H9 (cell line): Measurements from ENCODE around the gene TCF25. TPM values are rescaled to one million over a fixed set of nuclear protein-coding genes. Genes with fewer than 3 reads are reported as not detected.

Experiments used
- DNase-seq: peaks from one replicate; pipeline ENCODE4 v3.0.0-alpha.2; 2017
- H2AFZ ChIP-seq: one replicate; pipeline ENCODE4 v1.6.1; 2013; ENCODE audit warnings: mild to moderate bottlenecking, low read length, control low read depth, moderate library complexity
- H2AK5ac ChIP-seq: 2 replicates; pipeline ENCODE4 v1.6.1; 2013; ENCODE audit warnings: low read length, control low read depth, mixed read lengths; ENCODE audit not compliant: insufficient read length
- H2BK120ac ChIP-seq: one replicate; pipeline ENCODE4 v1.6.1; 2013; ENCODE audit warnings: low read depth, mild to moderate bottlenecking, low read length, control low read depth, inconsistent platforms; ENCODE audit not compliant: poor library complexity, severe bottlenecking
- H2BK12ac ChIP-seq: 2 replicates; pipeline ENCODE4 v1.6.1; 2013; ENCODE audit warnings: low read length, control low read depth, mixed read lengths, low read depth; ENCODE audit not compliant: insufficient read length
- H2BK15ac ChIP-seq: 2 replicates; pipeline ENCODE4 v1.6.1; 2013; ENCODE audit warnings: low read depth, low read length, control low read depth
- H2BK20ac ChIP-seq: one replicate; pipeline ENCODE4 v1.6.1; 2013; ENCODE audit warnings: low read depth, mild to moderate bottlenecking, low read length, control low read depth, inconsistent platforms; ENCODE audit not compliant: poor library complexity, severe bottlenecking
- H2BK5ac ChIP-seq: 2 replicates; pipeline ENCODE4 v1.6.1; 2013; ENCODE audit warnings: low read length, control low read depth, mixed read lengths; ENCODE audit not compliant: insufficient read length
- H3K14ac ChIP-seq: 2 replicates; pipeline ENCODE4 v1.6.1; 2013; ENCODE audit warnings: low read length, control low read depth; ENCODE audit not compliant: insufficient read depth
- H3K18ac ChIP-seq: 2 replicates; pipeline ENCODE4 v1.6.1; 2013; ENCODE audit warnings: low read depth, mild to moderate bottlenecking, mixed read lengths, low read length, control low read depth; ENCODE audit not compliant: insufficient read length
- H3K23ac ChIP-seq: 2 replicates; pipeline ENCODE4 v1.6.1; 2013; ENCODE audit warnings: low read length, control low read depth, mixed read lengths, low read depth; ENCODE audit not compliant: insufficient read length
- H3K23me2 ChIP-seq: 2 replicates; pipeline ENCODE4 v1.6.1; 2013; ENCODE audit warnings: low read depth, mild to moderate bottlenecking, mixed read lengths, low read length, control low read depth; ENCODE audit not compliant: insufficient read length, poor library complexity, severe bottlenecking
- H3K27ac ChIP-seq: 2 replicates; pipeline ENCODE4 v1.5.1; 2013; ENCODE audit warnings: low read length, control low read depth, mixed read lengths, low read depth; ENCODE audit not compliant: insufficient read length
- H3K27me3 ChIP-seq: 2 replicates; pipeline ENCODE4 v1.6.1; 2013; ENCODE audit warnings: low read length, control low read depth, inconsistent platforms; ENCODE audit not compliant: insufficient read depth
- H3K4ac ChIP-seq: 2 replicates; pipeline ENCODE4 v1.6.1; 2013; ENCODE audit warnings: low read depth, mild to moderate bottlenecking, control low read depth, inconsistent platforms, low read length, moderate library complexity
- H3K4me1 ChIP-seq: 2 replicates; pipeline ENCODE4 v1.6.1; 2013; ENCODE audit warnings: low read length, control low read depth, inconsistent platforms; ENCODE audit not compliant: insufficient read depth
- H3K4me2 ChIP-seq: 2 replicates; pipeline ENCODE4 v1.6.1; 2013; ENCODE audit warnings: low read length, control low read depth, mixed read lengths; ENCODE audit not compliant: insufficient read length, insufficient read depth
- H3K56ac ChIP-seq: 2 replicates; pipeline ENCODE4 v1.6.1; 2013; ENCODE audit warnings: low read depth, mild to moderate bottlenecking, mixed read lengths, low read length, control low read depth; ENCODE audit not compliant: insufficient read length
- H3K79me1 ChIP-seq: 2 replicates; pipeline ENCODE4 v1.6.1; 2013; ENCODE audit warnings: low read depth, mild to moderate bottlenecking, moderate library complexity, low read length, control low read depth, inconsistent platforms; ENCODE audit not compliant: insufficient read depth, poor library complexity, severe bottlenecking
- H3K79me2 ChIP-seq: 2 replicates; pipeline ENCODE4 v1.6.1; 2013; ENCODE audit warnings: low read length, control low read depth, inconsistent platforms; ENCODE audit not compliant: insufficient read depth
- H3K9ac ChIP-seq: 2 replicates; pipeline ENCODE4 v1.6.1; 2013; ENCODE audit warnings: low read length, control low read depth, mixed read lengths; ENCODE audit not compliant: insufficient read length; ENCODE audit errors: extremely low read depth
- H3K9me3 ChIP-seq: one replicate; pipeline ENCODE4 v1.6.1; 2013; ENCODE audit warnings: low read depth, low read length, inconsistent platforms; ENCODE audit not compliant: control insufficient read depth
- H3T11ph ChIP-seq: one replicate; pipeline ENCODE4 v1.6.1; 2013; ENCODE audit warnings: mild to moderate bottlenecking, low read length, control low read depth, inconsistent platforms
- H4K20me1 ChIP-seq: one replicate; pipeline ENCODE4 v1.6.1; 2013; ENCODE audit not compliant: control insufficient read depth, insufficient read length, insufficient read depth
- H4K5ac ChIP-seq: 2 replicates; pipeline ENCODE4 v1.6.1; 2013; ENCODE audit warnings: low read depth, mild to moderate bottlenecking, mixed read lengths, low read length, control low read depth; ENCODE audit not compliant: insufficient read length
- H4K8ac ChIP-seq: replicated peaks from 2 replicates; pipeline ENCODE4 v1.6.1; 2013; ENCODE audit warnings: low read length, control low read depth, mixed read lengths, low read depth; ENCODE audit not compliant: insufficient read length
- H4K91ac ChIP-seq: 2 replicates; pipeline ENCODE4 v1.6.1; 2013; ENCODE audit warnings: low read depth, mild to moderate bottlenecking, moderate library complexity, mixed read lengths, low read length, control low read depth; ENCODE audit not compliant: insufficient read length
- H3K27ac Mint-ChIP-seq, 3 experiments: 2 replicates in 2 of 3; 3 replicates in 1 of 3; pipeline ENCODE4 v1.8.0; 2020 to 2021; ENCODE audit warnings: mixed read lengths in 3 of 3, mild to moderate bottlenecking in 1 of 3, moderate library complexity in 1 of 3
- H3K27me3 Mint-ChIP-seq: 2 replicates; pipeline ENCODE4 v1.8.0; 2021; ENCODE audit warnings: low read depth, mild to moderate bottlenecking, moderate library complexity, mixed read lengths
- H3K36me3 Mint-ChIP-seq, 3 experiments: 2 replicates in 2 of 3; 3 replicates in 1 of 3; pipeline ENCODE4 v1.8.0; 2020 to 2021; ENCODE audit warnings: low read depth in 3 of 3, mixed read lengths in 3 of 3; ENCODE audit not compliant: insufficient read depth in 1 of 3
- H3K4me1 Mint-ChIP-seq, 2 experiments: 2 replicates each; pipeline ENCODE4 v1.8.0; 2020; ENCODE audit warnings: mixed read lengths in 2 of 2
- H3K4me3 Mint-ChIP-seq, 2 experiments: 2 replicates in 1 of 2; 3 replicates in 1 of 2; pipeline ENCODE4 v1.8.0; 2020 to 2021; ENCODE audit warnings: mild to moderate bottlenecking in 2 of 2, mixed read lengths in 2 of 2, moderate library complexity in 1 of 2
- H3K9me3 Mint-ChIP-seq, 2 experiments: 2 replicates in 1 of 2; 3 replicates in 1 of 2; pipeline ENCODE4 v1.8.0; 2020; ENCODE audit warnings: mild to moderate bottlenecking in 2 of 2, mixed read lengths in 2 of 2, moderate library complexity in 1 of 2
- WGBS: extraction: QIAGEN DNeasy Blood & Tissue Kit; methylation state at CpG from one replicate; pipeline ENCODE4 v1.1.7; 2013; ENCODE audit warnings: missing lambda C conversion rate, low lambda C conversion rate, mixed read lengths; ENCODE audit not compliant: insufficient read length; ENCODE audit errors: extremely low coverage; 5-methylcytosine and 5-hydroxymethylcytosine counted together
- total RNA-seq: library from RNA; stranded (reverse); gene quantifications from 2 replicates; pipeline ENCODE4 v1.2.1, GENCODE V29; 2021
- TF ChIP-seq, protein P1 (sequence below): fragments of 200-600 bp; sonication (generic); conservative IDR thresholded peaks from 3 replicates; pipeline ENCODE4 v1.8.0; 2021; ENCODE audit warnings: antibody characterized with exemption, mild to moderate bottlenecking

TCF25 gene
- total RNA-seq, 1 experiment from 2014 or later: 109 TPM

GRCh38 chr16:89918453-89919347 lies 45.3 kb downstream of the TCF25 start, which contains the start of gene MC1R:
TSS of gene MC1R (plus strand) at chr16:89918862. CDS start at chr16:89919259, 397 bp downstream.
- H3K4me3 Mint-ChIP-seq: peak within 1 kb of the TSS; percentile 66 to 78
- Histone ChIP-seq H4K91ac (no peak within 1 kb of the TSS), H3K23me2 (peaks cover 18% of the 10 kb centered on the region), H3K4me2 (peak within 1 kb of the TSS; percentile 17), H2AFZ (no peak within 1 kb of the TSS), H2BK20ac (no peak within 1 kb of the TSS), H2BK5ac (no peak within 1 kb of the TSS), H4K5ac (no peak within 1 kb of the TSS), H3K14ac (no peak within 1 kb of the TSS), H3K79me2 (no peaks in the 10 kb centered on the region), H3K9me3 (no peaks in the 10 kb centered on the region), H3K56ac (no peak within 1 kb of the TSS), H3K9ac (no peak within 1 kb of the TSS), H3K27ac (no peak within 1 kb of the TSS), H3T11ph (no peak within 1 kb of the TSS), H2BK15ac (no peak within 1 kb of the TSS), H2BK12ac (no peak within 1 kb of the TSS), H3K23ac (no peak within 1 kb of the TSS), H3K4me1 (no peaks in the 10 kb centered on the region; the same call in 1 of the 2 replicates), H3K79me1 (no peaks in the 10 kb centered on the region), H2BK120ac (no peak within 1 kb of the TSS), H3K18ac (no peak within 1 kb of the TSS), H3K4ac (no peak within 1 kb of the TSS), H4K20me1 (no peaks in the 10 kb centered on the region), H3K27me3 (no peaks in the 10 kb centered on the region), H4K8ac (no peak within 1 kb of the TSS), H2AK5ac (no peak within 1 kb of the TSS)
- peaks cover 20% of the 10 kb centered on the region for H3K27me3 Mint-ChIP-seq
- no CpG with 5 or more reads among the region's 23 CpGs for WGBS
- H3K27ac Mint-ChIP-seq: no peak within 1 kb of the TSS
- no peaks in the 10 kb centered on the region; a peak in 1 of 5 replicates for H3K9me3 Mint-ChIP-seq
- TF ChIP-seq, protein P1, sequence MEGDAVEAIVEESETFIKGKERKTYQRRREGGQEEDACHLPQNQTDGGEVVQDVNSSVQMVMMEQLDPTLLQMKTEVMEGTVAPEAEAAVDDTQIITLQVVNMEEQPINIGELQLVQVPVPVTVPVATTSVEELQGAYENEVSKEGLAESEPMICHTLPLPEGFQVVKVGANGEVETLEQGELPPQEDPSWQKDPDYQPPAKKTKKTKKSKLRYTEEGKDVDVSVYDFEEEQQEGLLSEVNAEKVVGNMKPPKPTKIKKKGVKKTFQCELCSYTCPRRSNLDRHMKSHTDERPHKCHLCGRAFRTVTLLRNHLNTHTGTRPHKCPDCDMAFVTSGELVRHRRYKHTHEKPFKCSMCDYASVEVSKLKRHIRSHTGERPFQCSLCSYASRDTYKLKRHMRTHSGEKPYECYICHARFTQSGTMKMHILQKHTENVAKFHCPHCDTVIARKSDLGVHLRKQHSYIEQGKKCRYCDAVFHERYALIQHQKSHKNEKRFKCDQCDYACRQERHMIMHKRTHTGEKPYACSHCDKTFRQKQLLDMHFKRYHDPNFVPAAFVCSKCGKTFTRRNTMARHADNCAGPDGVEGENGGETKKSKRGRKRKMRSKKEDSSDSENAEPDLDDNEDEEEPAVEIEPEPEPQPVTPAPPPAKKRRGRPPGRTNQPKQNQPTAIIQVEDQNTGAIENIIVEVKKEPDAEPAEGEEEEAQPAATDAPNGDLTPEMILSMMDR: peak; percentile 66
- peak; percentile 75 for DNase-seq
- H3K36me3 Mint-ChIP-seq: peaks cover 0 to 8% (median 2%) of the 10 kb centered on the region in 3 experiments; a peak in 5 of 7 replicates
- H3K4me1 Mint-ChIP-seq: peaks cover 25 to 34% of the 10 kb centered on the region in 2 experiments
